ENCODE data around the gene TTLL6. TPM values are rescaled to one million over a fixed set of nuclear protein-coding genes. Genes with fewer than 3 reads are reported as not detected.
A peak's percentile ranks its signal among the peaks of the same experiment; 100 is the strongest.

TTLL6 gene
- total RNA-seq, 1 donor from 2014 or later, result not detected

DNA sequence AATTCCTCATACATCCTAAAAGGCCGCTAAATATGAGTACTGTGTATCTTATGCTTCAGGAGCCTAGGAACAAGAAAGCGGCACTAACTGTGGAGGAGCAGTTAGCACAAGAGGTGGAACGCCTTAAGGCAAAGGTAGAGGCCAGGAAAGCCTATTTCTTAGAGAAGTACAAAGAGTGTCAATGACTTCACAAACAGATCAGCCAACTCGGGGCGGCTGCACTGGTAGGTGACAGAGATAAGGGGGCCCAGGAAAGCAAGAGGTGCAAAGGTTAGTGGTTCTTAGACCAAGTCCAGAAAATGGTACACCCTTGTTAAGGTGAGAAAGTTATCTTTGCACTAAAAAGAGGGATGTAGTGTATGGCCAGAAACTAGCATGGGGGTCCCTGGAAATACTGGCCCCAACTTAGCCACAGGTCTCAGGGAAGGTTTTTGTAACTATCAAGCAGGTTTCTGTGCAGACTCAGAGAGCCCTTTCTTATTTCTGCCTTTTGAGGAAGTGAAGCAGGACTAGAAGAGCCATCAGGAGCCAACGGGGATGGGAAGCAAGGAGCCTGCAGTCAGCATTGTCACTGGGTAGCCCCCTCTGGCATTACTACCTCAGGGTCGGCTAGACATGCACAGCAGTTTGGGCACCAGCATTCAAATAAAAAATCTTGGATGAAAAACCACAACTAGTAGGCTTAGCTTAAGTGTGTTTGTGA, 37.9 kb upstream of the TTLL6 start:
- TF ChIP-seq, protein P1, sequence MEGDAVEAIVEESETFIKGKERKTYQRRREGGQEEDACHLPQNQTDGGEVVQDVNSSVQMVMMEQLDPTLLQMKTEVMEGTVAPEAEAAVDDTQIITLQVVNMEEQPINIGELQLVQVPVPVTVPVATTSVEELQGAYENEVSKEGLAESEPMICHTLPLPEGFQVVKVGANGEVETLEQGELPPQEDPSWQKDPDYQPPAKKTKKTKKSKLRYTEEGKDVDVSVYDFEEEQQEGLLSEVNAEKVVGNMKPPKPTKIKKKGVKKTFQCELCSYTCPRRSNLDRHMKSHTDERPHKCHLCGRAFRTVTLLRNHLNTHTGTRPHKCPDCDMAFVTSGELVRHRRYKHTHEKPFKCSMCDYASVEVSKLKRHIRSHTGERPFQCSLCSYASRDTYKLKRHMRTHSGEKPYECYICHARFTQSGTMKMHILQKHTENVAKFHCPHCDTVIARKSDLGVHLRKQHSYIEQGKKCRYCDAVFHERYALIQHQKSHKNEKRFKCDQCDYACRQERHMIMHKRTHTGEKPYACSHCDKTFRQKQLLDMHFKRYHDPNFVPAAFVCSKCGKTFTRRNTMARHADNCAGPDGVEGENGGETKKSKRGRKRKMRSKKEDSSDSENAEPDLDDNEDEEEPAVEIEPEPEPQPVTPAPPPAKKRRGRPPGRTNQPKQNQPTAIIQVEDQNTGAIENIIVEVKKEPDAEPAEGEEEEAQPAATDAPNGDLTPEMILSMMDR (IDR thresholded peaks at IDR 0.05), result no peak
- Mint-ChIP-seq H3K9me3 (ENCODE audit: unreplicated experiment) (no peaks in the 10 kb centered on the region), H3K4me1 (ENCODE audit: unreplicated experiment) (no peaks in the 10 kb centered on the region), H3K36me3 (ENCODE audit: unreplicated experiment) (peaks cover 43% of the 10 kb centered on the region), H3K4me3 (ENCODE audit: unreplicated experiment) (no peak overlapping the region), H3K27ac (ENCODE audit: unreplicated experiment) (no peak overlapping the region), H3K27me3 (ENCODE audit: unreplicated experiment) (no peaks in the 10 kb centered on the region)
- no peak for DNase-seq (ENCODE audit: extremely low spot score, unreplicated experiment)

DNA sequence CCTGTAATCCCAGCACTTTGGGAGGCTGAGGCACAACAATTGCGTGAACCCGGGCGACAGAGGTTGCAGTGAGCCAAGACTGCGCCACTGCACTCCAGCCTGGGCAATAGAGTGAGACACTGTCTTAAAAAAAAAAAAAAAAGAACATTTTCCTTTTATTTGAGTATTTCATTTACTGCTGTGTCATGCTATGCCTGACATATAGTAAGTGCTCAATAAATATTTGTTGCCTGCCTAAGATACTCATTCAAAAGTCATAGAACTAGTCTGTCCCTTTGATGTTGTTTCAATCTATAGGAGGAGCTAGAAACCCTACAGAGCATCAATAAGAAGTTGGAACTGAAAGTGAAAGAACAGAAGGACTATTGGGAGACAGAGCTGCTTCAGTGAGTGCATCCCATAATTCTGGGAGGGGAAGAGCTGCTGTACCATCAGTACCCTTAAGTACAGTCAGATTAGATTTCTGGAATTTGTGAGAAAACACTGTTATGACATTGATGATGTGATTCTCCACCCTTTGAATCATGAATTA, 33.8 kb upstream of the TTLL6 start:
- Mint-ChIP-seq H3K9me3 (ENCODE audit: unreplicated experiment) (no peaks in the 10 kb centered on the region), H3K4me3 (ENCODE audit: unreplicated experiment) (no peak overlapping the region), H3K36me3 (ENCODE audit: unreplicated experiment) (peaks cover 48% of the 10 kb centered on the region), H3K27ac (ENCODE audit: unreplicated experiment) (no peak overlapping the region), H3K27me3 (ENCODE audit: unreplicated experiment) (no peaks in the 10 kb centered on the region), H3K4me1 (ENCODE audit: unreplicated experiment) (no peaks in the 10 kb centered on the region)
- TF ChIP-seq, protein P1 (IDR thresholded peaks at IDR 0.05), result no peak
- DNase-seq (ENCODE audit: extremely low spot score, unreplicated experiment), result no peak

DNA sequence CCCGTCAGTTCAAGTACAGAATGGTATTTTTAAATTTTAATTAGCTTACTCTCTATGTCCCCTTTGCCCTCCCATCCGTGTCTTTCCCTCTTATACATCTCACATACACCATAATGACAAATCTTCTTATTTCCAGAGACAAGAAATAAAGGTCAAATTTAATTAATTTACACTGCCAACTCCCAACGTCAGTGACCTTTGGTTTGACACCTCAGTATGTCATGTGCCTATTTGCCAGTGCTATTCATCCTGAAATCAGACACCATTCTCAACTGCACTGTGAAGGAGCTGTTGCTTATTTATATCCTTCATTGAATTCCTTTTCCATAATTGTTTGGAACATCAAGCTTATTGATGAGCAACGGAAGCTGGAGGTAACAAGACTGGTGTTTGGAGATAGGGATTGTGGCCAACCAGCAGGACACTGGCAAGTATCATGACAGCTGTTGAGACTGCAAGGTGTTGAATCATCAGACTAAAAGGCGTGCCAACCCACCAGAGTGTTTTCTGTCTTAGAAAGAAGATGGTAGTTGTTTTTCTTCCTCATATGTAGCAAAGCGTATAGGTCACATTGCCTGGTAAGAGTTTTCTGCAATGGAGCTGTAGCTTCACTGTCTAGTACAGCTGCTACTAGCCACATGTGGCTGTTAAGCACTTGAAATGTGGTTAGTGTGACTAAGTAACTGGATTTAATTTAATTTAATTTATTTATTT, 26.3 kb upstream of the TTLL6 start:
- peaks cover 20% of the 10 kb centered on the region for H3K36me3 Mint-ChIP-seq (ENCODE audit: unreplicated experiment)
- peaks cover 27% of the 10 kb centered on the region for H3K4me1 Mint-ChIP-seq (ENCODE audit: unreplicated experiment)
- no peak for DNase-seq (ENCODE audit: extremely low spot score, unreplicated experiment)
- TF ChIP-seq, protein P1 (IDR thresholded peaks at IDR 0.05), result no peak
- H3K27ac Mint-ChIP-seq (ENCODE audit: unreplicated experiment), result no peak overlapping the region
- no peak overlapping the region for H3K4me3 Mint-ChIP-seq (ENCODE audit: unreplicated experiment)
- H3K27me3 Mint-ChIP-seq (ENCODE audit: unreplicated experiment), result no peaks in the 10 kb centered on the region
- H3K9me3 Mint-ChIP-seq (ENCODE audit: unreplicated experiment), result no peaks in the 10 kb centered on the region

DNA sequence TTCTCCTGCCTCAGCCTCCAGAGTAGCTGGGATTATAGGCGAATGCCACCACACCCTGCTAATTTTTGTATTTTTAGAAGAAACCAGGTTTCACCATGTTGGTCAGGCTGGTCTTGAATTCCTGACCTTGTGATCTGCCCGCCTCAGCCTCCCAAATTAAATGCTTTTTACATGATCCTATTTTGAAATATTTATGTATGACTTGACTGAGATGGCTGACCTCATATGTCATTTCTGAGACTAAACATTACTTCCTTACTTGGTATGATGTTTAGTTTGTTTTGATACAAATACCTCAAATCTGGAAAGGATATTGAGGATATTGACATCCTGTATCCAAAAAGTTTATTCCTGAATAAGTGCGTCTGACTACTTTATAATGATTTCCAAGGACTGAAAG, 25.7 kb upstream of the TTLL6 start:
- no peaks in the 10 kb centered on the region for H3K27me3 Mint-ChIP-seq (ENCODE audit: unreplicated experiment)
- no peak overlapping the region for H3K4me3 Mint-ChIP-seq (ENCODE audit: unreplicated experiment)
- H3K36me3 Mint-ChIP-seq (ENCODE audit: unreplicated experiment), result peaks cover 15% of the 10 kb centered on the region
- H3K27ac Mint-ChIP-seq (ENCODE audit: unreplicated experiment), result no peak overlapping the region
- TF ChIP-seq, protein P1 (IDR thresholded peaks at IDR 0.05), result no peak
- H3K4me1 Mint-ChIP-seq (ENCODE audit: unreplicated experiment), result peaks cover 27% of the 10 kb centered on the region
- no peaks in the 10 kb centered on the region for H3K9me3 Mint-ChIP-seq (ENCODE audit: unreplicated experiment)
- no peak for DNase-seq (ENCODE audit: extremely low spot score, unreplicated experiment)

DNA sequence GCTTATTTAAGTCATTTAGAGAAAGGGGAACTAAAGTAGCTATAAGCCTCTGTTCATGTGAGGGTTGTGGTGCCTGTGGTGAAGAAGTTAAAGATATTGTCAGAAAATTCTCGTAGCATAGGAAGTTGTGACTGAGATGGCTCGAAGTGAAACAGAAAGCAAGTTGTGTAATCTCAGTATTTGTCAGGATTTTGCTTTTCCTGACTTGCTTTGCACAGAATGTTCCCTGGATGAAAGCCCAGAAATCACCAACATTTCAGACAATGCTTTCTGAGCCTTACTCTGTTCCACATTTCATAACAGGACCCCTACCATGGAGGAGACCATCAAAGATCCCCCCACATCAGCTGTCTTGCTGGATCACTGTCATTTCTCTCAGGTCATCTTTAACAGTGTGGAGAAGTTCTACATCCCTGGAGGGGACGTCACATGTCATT, 24.4 kb upstream of the TTLL6 start:
- no peak for DNase-seq (ENCODE audit: extremely low spot score, unreplicated experiment)
- H3K27ac Mint-ChIP-seq (ENCODE audit: unreplicated experiment), result peak overlapping the region; percentile 93

More for the DNA sequence above, 24.4 kb upstream of the TTLL6 start:
- no peaks in the 10 kb centered on the region for H3K27me3 Mint-ChIP-seq (ENCODE audit: unreplicated experiment)
- no peaks in the 10 kb centered on the region for H3K9me3 Mint-ChIP-seq (ENCODE audit: unreplicated experiment)
- H3K36me3 Mint-ChIP-seq (ENCODE audit: unreplicated experiment), result peaks cover 9% of the 10 kb centered on the region
- H3K4me3 Mint-ChIP-seq (ENCODE audit: unreplicated experiment), result peak overlapping the region; percentile 69
- TF ChIP-seq, protein P1 (IDR thresholded peaks at IDR 0.05), result no peak
- peaks cover 27% of the 10 kb centered on the region for H3K4me1 Mint-ChIP-seq (ENCODE audit: unreplicated experiment)
